ENCODE measurements around the gene TXNIP. TPM values are rescaled to one million over a fixed set of nuclear protein-coding genes. Genes with fewer than 3 reads are reported as not detected.

TXNIP gene
- total and polyA plus RNA-seq, 2 of the 4 experiments (the other 2 are of a cell fraction): 36.4 to 77.2 TPM

DNA sequence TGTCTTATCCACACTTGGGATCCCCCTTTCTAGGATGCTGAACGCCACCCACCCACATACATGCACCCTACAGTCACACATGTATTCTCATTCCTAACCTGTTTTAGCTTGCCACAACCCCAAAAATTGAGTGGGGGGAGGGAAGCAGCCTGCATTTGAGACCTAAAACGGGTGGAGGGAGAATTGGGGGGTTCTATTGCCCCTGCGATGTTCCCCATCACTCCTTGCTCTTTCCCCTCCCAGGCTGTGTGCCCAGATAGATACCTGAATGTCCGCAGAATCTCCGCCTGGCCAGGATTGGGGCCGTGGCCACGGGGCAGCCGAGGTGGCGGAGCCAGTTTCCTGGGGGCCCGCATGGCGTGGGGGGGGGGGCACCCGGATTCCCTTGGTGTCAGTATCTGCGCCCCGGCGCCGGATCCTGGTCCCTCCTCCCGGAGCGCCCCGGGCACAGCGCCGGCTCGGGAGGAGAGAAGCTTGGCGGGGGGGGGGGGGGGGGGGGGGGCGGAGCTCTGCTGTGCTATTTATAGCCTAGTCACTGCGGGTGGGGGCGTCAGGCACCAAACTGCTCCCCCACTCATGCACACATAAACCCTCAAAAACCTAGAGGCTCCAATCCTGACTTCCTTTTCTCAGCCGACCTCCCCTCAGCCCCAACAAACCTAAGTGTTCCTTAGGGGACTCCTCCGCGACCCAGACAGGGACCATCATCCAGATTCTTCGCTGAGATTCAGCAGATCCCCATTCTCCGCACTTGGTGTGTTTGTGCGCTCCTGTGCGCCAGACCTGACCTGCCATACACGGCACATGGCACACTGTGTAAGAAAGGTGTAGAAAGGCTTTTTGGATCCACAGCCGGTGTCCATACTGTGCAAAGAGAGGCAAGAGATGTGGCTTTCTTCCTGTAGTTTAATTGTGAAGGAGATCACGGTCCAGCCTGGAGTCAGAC, 33.9 kb downstream of the TXNIP start:
- peak overlapping the region; percentile 87 for H2AK9ac ChIP-seq (replicated peaks; ENCODE audit: low read depth, low read length, poor library complexity)
- peak overlapping the region; percentile 88 for H3K4me2 ChIP-seq (ENCODE audit: low read depth, low read length)
- peak overlapping the region; percentile 94 for H2BK120ac ChIP-seq (ENCODE audit: low read depth, low read length)
- peak overlapping the region; percentile 93 for H2AFZ ChIP-seq (replicated peaks; ENCODE audit: low read length, poor library complexity)
- H3K79me1 ChIP-seq (ENCODE audit: low read depth in 1 of 2, low read length in 2 of 2): peaks cover 0 to 44% of the 10 kb centered on the region in 2 experiments; a peak in 2 of 4 replicates
- peaks cover 2% of the 10 kb centered on the region for H3K9me3 ChIP-seq (ENCODE audit: control insufficient read depth, insufficient read depth, low read length)
- TF ChIP-seq SMC3 (IDR thresholded peaks at IDR 0.05; ENCODE audit: low read depth, low read length) (no peak), MXI1 (IDR thresholded peaks at IDR 0.05; ENCODE audit: borderline replicate concordance, low read depth, low read length) (0 out of 2 replicates have a peak, but pooled peaks have one; percentile 7)
- H3K4me1 ChIP-seq (ENCODE audit: control insufficient read depth, insufficient read depth, low read length): peaks cover 28% of the 10 kb centered on the region
- H2BK5ac ChIP-seq (ENCODE audit: low read depth, low read length, poor library complexity, severe bottlenecking): peak overlapping the region; percentile 76
- no TSS peak for BruUV-seq (replicated peaks)
- no peaks in the 10 kb centered on the region for H3K27me3 ChIP-seq (ENCODE audit: control insufficient read depth, insufficient read depth, low read length)
- peak overlapping the region; percentile 53 for H3K9ac ChIP-seq (ENCODE audit: low read depth, low read length)
- H3K23ac ChIP-seq (ENCODE audit: low read depth, low read length): peak overlapping the region; percentile 96
- in situ Hi-C loops (cut with MboI; ENCODE audit: low sequenced_read_pairs): no loop called here
- H3K18ac ChIP-seq (ENCODE audit: low read depth, low read length): peak overlapping the region; percentile 38; the same call in 1 of the 2 replicates
- H2AK5ac ChIP-seq (ENCODE audit: low read depth, low read length): peak overlapping the region; percentile 98
- H3K27ac ChIP-seq (ENCODE audit: insufficient read depth, low read length): peak overlapping the region; percentile 46
- whole genome bisulfite sequencing, 2 experiments (ENCODE audit: extremely low coverage in 2 of 2, insufficient read length in 1 of 2): 28% methylated on average over 4 of the region's 36 CpGs; no CpG with 5 or more reads in 1 of the 2 experiments
- H4K20me1 ChIP-seq (ENCODE audit: insufficient read depth, low read length): no peaks in the 10 kb centered on the region
- H2BK15ac ChIP-seq (ENCODE audit: low read depth, low read length): peak overlapping the region; percentile 53; the same call in 1 of the 3 replicates
- H4K91ac ChIP-seq (ENCODE audit: insufficient read depth, low read depth, low read length): peak overlapping the region; percentile 45
- no peak for ATAC-seq (ENCODE audit: low read depth)
- no peak for DNase-seq
- H2BK20ac ChIP-seq (ENCODE audit: low read depth, low read length): peak overlapping the region; percentile 86; the same call in 1 of the 2 replicates
- H3K36me3 ChIP-seq (ENCODE audit: control insufficient read depth, insufficient read depth, low read length): no peaks in the 10 kb centered on the region
- H4K5ac ChIP-seq (ENCODE audit: low read depth, low read length): peak overlapping the region; percentile 7; the same call in 1 of the 2 replicates
- peak overlapping the region; percentile 97 for H3K4ac ChIP-seq (ENCODE audit: low read depth, low read length)
- peak overlapping the region; percentile 69 to 91; a peak in 3 of 4 replicates for H4K8ac ChIP-seq (ENCODE audit: low read depth in 2 of 2, low read length in 2 of 2)
- dilution Hi-C loops (cut with HindIII; ENCODE audit: low sequenced_read_pairs, unreplicated experiment): no loop called here
- H3K9me1 ChIP-seq (ENCODE audit: insufficient read depth, low read length): peaks cover 10% of the 10 kb centered on the region
- ChIA-PET CTCF (interaction anchor here (0.6 to 2.2 kb wide), 2 partner anchors 15 to 206 kb away, joined by 7 to 18 read pairs; no protein-coding TSS in a partner anchor), POLR2A (ENCODE audit: unreplicated experiment) (interaction anchor here (0.6 to 1.8 kb wide), 2 partner anchors 31 to 43 kb away, joined by 3 to 4 read pairs; no protein-coding TSS in a partner anchor)
- no peak overlapping the region for H3K56ac ChIP-seq (ENCODE audit: extremely low read depth, insufficient read depth, low read length)
- intact Hi-C loops (cut with micrococcal nuclease): no loop called here
- peak overlapping the region; percentile 91 for H3K4me3 ChIP-seq (ENCODE audit: insufficient read depth, low read depth, low read length)
- H3K14ac ChIP-seq (replicated peaks; ENCODE audit: low read depth, low read length): peak overlapping the region; percentile 89
